Stimulated activated CD4-positive, alpha-beta T cell treated with anti-CD3 and anti-CD28 coated beads, TNF-alpha, amount 100 ng/mL, for 4 hours (primary cell): ENCODE data around the gene SPATA31D1.
"Not testable (repeated sequence)": the region's sequence is repeated elsewhere in the genome, so short reads cannot be mapped to it uniquely, and the experiment has no call there.

Experiments used
- DNase-seq, 3 experiments: peaks; one replicate each; pipeline ENCODE4 v3.0.0-alpha.2; 2020; ENCODE audit warnings: low read depth in 3 of 3

Gene SPATA31D1

GRCh38 chr9:81988472-81988871, at the start of gene SPATA31D1:
SPATA31D1 (plus strand) TSS chr9:81988772; CDS start chr9:81988819, 47 bp downstream.
- DNase-seq: not testable (repeated sequence)

GRCh38 chr9:81943393-81943792, 45.2 kb upstream of the SPATA31D1 start, which contains the start of gene SPATA31D3:
SPATA31D3 (plus strand) TSS chr9:81943500; CDS start chr9:81943586, 86 bp downstream.
- DNase-seq: not testable (repeated sequence)

DNA sequence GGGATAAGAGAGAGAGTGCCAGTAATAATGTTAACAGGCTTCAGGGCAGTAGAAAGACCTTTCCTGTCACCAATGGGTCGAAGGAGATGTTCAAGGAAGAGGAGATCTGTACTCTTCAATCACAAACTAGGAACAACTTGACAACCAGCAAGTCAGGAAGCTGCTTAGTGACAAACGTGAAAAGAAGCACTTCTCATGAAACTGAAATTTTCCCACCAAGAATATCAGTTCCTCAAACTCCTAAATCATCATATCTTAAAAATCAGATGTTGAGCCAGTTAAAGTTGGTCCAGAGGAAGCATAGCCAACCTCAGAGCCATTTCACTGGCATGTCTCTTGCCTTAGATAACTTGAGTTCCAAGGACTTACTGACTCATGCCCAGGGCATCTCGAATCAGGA, 39.9 kb upstream of the SPATA31D1 start:
- DNase-seq: not testable (repeated sequence)

DNA sequence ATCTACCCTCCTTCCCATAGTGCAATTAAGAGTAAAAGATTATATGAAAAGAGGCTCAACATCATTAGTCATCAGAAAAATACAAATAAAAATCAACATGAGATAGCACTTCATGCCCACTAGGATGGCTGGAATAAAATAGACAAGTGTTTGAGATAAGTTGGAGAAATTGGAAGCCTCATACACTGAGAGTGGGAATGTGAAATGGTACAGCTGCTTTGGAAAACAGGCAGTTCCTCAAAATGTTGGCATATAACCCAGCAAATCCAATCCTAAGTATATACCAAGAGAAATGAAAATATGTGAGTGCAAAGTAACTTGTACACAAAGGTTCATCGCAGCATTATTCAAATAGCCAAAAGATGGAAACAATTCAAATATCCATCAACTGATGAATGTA, 35.5 kb upstream of the SPATA31D1 start:
- no peak for DNase-seq

GRCh38 chr9:81955625-81956024, 32.9 kb upstream of the SPATA31D1 start:
- DNase-seq: no peak

DNA sequence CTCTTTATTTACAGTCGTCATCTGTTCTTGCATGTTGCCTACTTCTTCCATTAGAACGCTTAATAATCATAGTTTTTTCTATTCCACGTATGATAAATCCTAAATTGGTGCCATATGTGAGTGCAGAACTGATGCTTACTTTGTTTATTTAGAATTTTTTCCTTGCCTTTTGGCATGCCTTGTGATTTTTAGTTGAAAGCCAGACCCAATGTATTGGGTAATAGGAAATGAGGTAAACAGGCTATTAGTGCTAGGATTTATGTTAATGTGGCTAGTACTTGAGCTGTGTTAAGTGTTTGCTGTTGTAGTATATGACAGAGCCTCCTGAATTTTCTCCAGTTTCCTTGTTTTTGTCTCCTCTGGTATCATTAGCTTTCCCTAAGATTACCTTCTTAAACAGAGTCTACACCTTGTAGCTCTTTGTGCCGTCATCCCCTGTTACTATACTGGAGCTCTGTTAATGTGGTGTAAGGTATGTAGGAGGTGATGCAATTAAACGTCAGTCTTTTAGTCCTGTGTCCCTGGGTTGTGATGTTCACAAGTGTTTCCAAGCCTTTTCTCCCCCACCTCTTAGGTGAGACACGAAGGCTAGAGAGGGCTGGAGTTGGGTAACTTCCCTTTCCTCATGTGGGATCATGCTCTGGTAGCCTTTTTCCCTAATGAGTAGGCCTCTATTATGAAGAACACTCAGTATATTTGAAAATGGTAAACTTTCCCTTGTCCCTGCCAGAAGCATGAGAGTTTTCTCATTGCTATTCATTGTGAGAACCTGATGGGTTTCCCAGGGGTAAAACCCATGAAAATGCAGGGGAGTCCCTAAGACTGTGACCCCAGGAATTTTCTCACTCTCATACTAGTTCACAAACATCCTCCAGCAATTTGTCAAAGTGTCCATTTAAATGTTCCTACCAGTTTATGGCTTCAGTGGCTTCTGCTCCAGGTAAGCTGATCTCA, 24.1 kb upstream of the SPATA31D1 start:
- no peak for DNase-seq

DNA sequence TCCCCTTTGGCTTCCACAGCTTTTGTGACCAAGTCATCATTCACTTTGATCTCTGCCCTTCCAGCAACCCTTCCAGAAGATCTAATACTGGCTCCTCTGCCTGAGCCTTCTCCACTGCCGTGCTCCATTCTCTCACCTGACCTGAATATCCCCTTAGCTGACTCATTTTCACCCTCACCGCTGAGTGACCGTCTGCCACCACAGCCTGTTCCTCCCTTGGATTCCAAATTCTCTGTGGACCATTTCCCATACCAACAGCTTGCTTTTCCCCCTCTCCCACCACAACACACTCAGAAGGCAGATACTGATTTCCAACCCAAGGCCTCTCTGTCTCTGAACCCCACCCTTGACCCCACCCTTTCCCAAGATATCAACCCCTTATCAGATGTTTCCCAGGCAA, 20.5 kb upstream of the SPATA31D1 start:
- no peak for DNase-seq

- no peak for DNase-seq
Observed at GRCh38 chr9:81969971-81970370, 18.6 kb upstream of the SPATA31D1 start.

GRCh38 chr9:81971727-81972126, 16.8 kb upstream of the SPATA31D1 start:
- DNase-seq: no peak

DNA sequence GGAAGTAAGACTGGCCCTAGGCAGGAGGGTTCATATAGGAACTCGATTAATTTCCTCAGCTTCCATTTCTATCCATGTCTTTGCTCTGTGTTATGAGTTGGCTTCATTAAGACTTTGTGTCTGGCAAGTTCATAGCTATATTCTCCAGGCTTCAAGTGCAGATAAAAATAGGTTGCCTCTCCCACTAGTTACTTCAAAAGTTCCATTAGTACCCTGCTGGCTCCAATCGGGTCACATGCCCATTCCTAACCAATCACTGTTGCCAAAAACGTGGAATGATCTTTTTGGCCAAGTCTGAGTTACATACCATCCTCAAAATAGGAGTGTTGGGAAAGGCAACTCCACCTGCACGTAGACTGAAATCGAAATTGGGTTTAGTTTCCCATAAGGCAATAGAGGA, 13.8 kb upstream of the SPATA31D1 start:
- no peak for DNase-seq

- no peak for DNase-seq
Observed at GRCh38 chr9:81976351-81976750, 12.2 kb upstream of the SPATA31D1 start.

DNA sequence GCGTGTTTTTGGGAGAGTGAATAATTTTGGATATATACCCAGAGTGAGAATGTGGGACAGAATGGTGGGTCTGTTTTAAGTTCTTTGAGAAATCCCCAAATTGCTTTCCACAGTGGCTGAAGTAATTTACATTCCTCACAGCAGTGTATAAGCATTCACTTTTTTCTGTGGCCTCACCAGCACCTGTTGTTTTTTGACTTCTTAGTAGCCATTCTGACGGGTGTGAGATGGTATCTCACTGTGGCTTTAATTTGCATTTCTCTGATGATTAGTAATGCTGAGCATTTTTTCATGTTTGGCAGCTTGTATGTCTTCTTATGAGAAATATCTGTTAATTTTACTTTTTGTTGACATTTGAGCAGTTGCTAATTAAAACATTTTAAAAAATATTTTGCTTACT, 9.4 kb upstream of the SPATA31D1 start:
- DNase-seq: no peak

DNA sequence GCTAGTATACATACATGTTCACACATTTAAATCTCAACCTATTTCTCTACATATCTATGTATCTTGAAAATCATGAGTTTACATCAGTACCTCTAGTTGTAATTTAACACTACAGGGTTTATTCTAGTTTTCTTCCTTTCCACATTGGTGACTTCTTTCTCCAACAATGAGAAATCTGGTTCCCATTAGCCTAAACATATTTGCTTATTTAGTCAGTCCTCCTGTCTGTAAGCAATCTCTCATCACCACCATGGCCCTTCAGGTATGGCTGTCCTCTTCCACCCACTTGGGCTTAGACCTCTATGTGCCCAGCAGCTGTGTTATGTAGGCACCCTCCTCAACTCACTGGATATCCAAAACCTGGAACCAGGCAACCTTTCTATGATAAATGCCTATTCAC, 8.0 kb upstream of the SPATA31D1 start:
- no peak for DNase-seq

GRCh38 chr9:81981883-81982282, 6.7 kb upstream of the SPATA31D1 start:
- no peak for DNase-seq

- no peak for DNase-seq
Observed at GRCh38 chr9:81984928-81985327, 3.6 kb upstream of the SPATA31D1 start.

DNA sequence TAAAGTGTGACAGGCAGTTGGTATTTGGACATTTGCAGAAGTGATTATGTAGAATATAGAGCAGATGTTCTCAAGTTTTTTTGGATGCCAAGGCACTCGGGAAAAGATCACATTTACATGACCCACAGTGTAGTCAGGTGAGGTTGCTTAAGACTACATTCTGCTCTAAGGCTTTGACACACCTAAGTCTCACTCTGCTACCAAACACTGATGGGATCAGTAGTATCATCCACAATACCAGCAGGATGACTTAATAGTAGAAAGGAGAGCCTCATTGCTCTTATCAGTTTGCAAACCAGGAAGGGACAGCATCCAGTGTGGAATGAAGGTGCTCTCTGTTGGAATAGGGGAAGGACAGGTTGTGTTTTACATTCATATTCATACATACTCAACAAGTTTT, 2.5 kb upstream of the SPATA31D1 start:
- DNase-seq: no peak

DNA sequence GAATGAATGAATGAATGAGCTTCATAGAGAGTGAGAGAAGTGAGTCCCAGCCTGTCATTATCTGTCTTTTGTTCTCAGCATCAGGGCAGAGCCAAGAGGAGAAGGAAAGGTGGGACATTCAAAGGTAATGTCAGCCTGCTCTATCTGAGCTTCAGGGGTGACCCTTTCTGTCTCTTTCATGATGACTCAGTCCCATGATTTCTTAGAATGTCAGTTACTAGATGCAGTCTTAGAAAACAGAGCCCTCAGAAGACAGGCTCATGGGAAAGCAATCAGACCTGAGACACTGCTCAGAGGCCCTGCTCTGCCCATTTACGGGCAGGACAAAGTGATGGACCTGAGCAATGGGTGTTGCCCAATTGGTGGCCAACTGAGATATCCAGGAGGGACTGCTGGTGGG, 1.1 kb downstream of the SPATA31D1 start:
- DNase-seq: no peak

- no peak for DNase-seq
Observed at GRCh38 chr9:81993656-81994055, 5.1 kb downstream of the SPATA31D1 start.

DNA sequence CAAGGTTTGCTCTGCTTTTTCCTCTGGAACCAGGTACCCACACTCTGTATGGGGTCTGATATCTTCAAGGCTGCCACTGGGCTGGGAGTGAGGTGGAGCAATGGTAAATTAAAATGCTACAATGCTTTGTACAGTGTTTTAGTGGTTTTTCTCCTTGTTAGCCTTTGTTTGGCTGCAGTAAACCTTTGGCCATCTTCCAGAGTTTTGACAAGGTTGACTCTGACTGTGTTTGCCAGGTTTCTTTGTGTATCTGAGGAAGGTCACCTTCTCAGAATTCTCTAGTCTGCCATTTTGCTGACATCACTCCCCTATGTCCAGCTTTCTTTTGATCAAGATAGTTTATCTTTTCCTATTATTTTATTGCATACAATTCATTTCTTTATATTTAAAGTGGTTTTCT, 11.2 kb downstream of the SPATA31D1 start:
- no peak for DNase-seq

GRCh38 chr9:82010711-82011110, 22.1 kb downstream of the SPATA31D1 start:
- no peak for DNase-seq

DNA sequence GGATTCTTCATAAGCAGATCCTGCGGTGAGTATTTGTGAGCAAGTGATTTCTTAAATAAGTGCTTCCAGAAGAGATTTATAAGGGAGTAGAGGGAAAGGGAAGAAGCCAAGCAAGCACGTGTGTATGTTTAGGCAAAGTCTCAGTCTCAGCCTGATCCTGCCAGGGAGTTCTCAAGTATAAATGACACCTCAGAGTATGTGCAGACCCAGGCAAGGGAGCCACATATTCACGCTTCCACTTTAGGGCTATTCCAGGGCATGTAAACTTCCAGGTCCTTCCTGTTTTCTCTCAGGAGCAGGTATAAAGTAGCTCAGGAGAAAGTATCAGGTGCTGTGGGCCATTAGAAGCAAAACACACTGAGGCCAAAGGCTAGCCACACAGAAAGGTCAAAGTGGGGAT, 22.6 kb downstream of the SPATA31D1 start:
- DNase-seq: no peak

GRCh38 chr9:82012276-82012675, 23.7 kb downstream of the SPATA31D1 start:
- DNase-seq: no peak

- no peak for DNase-seq
Observed at GRCh38 chr9:82020331-82020730, 31.8 kb downstream of the SPATA31D1 start.
